Measurements from ENCODE around the gene CFAP68. TPM values are rescaled to one million over a fixed set of nuclear protein-coding genes. Genes with fewer than 3 reads are reported as not detected.

The CFAP68 gene
- total and polyA plus RNA-seq, 2 of the 13 experiments (the other 11 are each of a cell fraction or from before 2014, with no cell fraction given) = 22.2 to 25.6 TPM

- Histone ChIP-seq H3K4me3 (replicated peaks in 1 of 3; ENCODE audit: insufficient read depth in 1 of 3, low read depth in 2 of 3, low read length in 3 of 3) (no peak overlapping the region), H3K27me3 (ENCODE audit: control insufficient read depth in 1 of 2, insufficient read depth in 2 of 2, low read length in 2 of 2) (no peaks in the 10 kb centered on the region; a peak in 1 of 5 replicates), H3K9ac (ENCODE audit: insufficient read depth, low read depth, low read length) (no peak overlapping the region), H3K9me3 (ENCODE audit: low read length) (no peaks in the 10 kb centered on the region), H3K4me1 (ENCODE audit: insufficient read depth, low read length) (peaks cover 11% of the 10 kb centered on the region), H4K20me1 (ENCODE audit: insufficient read depth, low read length) (no peaks in the 10 kb centered on the region), H2AFZ (ENCODE audit: low read length) (no peak overlapping the region), H3K36me3 (replicated peaks in 1 of 2; ENCODE audit: control insufficient read depth in 1 of 2, insufficient read depth in 2 of 2, low read length in 2 of 2) (no peaks in the 10 kb centered on the region), H3K27ac (ENCODE audit: extremely low read length, insufficient read depth, low read length) (no peak overlapping the region), H3K4me2 (ENCODE audit: low read depth, low read length) (no peak overlapping the region), H3K79me2 (ENCODE audit: insufficient read depth, low read length) (no peaks in the 10 kb centered on the region)
- no peak for FAIRE-seq
- BruUV-seq (replicated peaks) = no TSS peak
- CTCF ChIA-PET (ENCODE audit: low intra/inter-chr PET ratio, low total read pairs) = no interaction called here
- POLR2A ChIA-PET = interaction anchor here (0.7 to 1.3 kb wide), 2 partner anchors 45 to 54 kb away, joined by 3 to 4 read pairs; no protein-coding TSS in a partner anchor
- in situ Hi-C loops (cut with HindIII; ENCODE audit: extremely low pct_ligation_motif_present, low pct_unique_long_range_greater_than_20kb) (no loop called here), intact Hi-C loops (cut with micrococcal nuclease; ENCODE audit: unreplicated experiment) (no loop called here)
- ATAC-seq = no peak
- no peak for DNase-seq (ENCODE audit: low spot score)
- 86% methylated on average over 5 of the region's 5 CpGs for WGBS (ENCODE audit: low lambda C conversion rate)
- TF ChIP-seq FOXO1 (CRISPR knock-in tag; IDR thresholded peaks at IDR 0.05) = no peak
- TF ChIP-seq NCOA1 (CRISPR knock-in tag; IDR thresholded peaks at IDR 0.05) = no peak
- TF ChIP-seq, protein P1, sequence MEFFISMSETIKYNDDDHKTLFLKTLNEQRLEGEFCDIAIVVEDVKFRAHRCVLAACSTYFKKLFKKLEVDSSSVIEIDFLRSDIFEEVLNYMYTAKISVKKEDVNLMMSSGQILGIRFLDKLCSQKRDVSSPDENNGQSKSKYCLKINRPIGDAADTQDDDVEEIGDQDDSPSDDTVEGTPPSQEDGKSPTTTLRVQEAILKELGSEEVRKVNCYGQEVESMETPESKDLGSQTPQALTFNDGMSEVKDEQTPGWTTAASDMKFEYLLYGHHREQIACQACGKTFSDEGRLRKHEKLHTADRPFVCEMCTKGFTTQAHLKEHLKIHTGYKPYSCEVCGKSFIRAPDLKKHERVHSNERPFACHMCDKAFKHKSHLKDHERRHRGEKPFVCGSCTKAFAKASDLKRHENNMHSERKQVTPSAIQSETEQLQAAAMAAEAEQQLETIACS (CRISPR knock-in tag; IDR thresholded peaks at IDR 0.05) = no peak
- no peak for TF ChIP-seq EP300 (IDR thresholded peaks at IDR 0.05; ENCODE audit: low read depth in 2 of 2, low read length in 2 of 2)
- TF ChIP-seq EP300 (CRISPR knock-in tag; IDR thresholded peaks at IDR 0.05; ENCODE audit: borderline replicate concordance) = no peak
- TF ChIP-seq ZSCAN5A (CRISPR knock-in tag; IDR thresholded peaks at IDR 0.05; ENCODE audit: borderline replicate concordance) = no peak
- TF ChIP-seq NFKB2 (CRISPR knock-in tag; IDR thresholded peaks at IDR 0.05; ENCODE audit: borderline replicate concordance) = no peak
- TF ChIP-seq, protein P2, sequence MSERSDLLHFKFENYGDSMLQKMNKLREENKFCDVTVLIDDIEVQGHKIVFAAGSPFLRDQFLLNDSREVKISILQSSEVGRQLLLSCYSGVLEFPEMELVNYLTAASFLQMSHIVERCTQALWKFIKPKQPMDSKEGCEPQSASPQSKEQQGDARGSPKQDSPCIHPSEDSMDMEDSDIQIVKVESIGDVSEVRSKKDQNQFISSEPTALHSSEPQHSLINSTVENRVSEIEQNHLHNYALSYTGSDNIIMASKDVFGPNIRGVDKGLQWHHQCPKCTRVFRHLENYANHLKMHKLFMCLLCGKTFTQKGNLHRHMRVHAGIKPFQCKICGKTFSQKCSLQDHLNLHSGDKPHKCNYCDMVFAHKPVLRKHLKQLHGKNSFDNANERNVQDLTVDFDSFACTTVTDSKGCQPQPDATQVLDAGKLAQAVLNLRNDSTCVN (CRISPR knock-in tag; IDR thresholded peaks at IDR 0.05; ENCODE audit: borderline replicate concordance) = no peak
- TF ChIP-seq ZNF883 (CRISPR knock-in tag; IDR thresholded peaks at IDR 0.05; ENCODE audit: not compliant biosample characterization) = no peak
- TF ChIP-seq, protein P3, sequence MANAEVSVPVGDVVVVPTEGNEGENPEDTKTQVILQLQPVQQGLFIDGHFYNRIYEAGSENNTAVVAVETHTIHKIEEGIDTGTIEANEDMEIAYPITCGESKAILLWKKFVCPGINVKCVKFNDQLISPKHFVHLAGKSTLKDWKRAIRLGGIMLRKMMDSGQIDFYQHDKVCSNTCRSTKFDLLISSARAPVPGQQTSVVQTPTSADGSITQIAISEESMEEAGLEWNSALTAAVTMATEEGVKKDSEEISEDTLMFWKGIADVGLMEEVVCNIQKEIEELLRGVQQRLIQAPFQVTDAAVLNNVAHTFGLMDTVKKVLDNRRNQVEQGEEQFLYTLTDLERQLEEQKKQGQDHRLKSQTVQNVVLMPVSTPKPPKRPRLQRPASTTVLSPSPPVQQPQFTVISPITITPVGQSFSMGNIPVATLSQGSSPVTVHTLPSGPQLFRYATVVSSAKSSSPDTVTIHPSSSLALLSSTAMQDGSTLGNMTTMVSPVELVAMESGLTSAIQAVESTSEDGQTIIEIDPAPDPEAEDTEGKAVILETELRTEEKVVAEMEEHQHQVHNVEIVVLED (CRISPR knock-in tag; IDR thresholded peaks at IDR 0.05; ENCODE audit: borderline replicate concordance) = no peak
- TF ChIP-seq, protein P4, sequence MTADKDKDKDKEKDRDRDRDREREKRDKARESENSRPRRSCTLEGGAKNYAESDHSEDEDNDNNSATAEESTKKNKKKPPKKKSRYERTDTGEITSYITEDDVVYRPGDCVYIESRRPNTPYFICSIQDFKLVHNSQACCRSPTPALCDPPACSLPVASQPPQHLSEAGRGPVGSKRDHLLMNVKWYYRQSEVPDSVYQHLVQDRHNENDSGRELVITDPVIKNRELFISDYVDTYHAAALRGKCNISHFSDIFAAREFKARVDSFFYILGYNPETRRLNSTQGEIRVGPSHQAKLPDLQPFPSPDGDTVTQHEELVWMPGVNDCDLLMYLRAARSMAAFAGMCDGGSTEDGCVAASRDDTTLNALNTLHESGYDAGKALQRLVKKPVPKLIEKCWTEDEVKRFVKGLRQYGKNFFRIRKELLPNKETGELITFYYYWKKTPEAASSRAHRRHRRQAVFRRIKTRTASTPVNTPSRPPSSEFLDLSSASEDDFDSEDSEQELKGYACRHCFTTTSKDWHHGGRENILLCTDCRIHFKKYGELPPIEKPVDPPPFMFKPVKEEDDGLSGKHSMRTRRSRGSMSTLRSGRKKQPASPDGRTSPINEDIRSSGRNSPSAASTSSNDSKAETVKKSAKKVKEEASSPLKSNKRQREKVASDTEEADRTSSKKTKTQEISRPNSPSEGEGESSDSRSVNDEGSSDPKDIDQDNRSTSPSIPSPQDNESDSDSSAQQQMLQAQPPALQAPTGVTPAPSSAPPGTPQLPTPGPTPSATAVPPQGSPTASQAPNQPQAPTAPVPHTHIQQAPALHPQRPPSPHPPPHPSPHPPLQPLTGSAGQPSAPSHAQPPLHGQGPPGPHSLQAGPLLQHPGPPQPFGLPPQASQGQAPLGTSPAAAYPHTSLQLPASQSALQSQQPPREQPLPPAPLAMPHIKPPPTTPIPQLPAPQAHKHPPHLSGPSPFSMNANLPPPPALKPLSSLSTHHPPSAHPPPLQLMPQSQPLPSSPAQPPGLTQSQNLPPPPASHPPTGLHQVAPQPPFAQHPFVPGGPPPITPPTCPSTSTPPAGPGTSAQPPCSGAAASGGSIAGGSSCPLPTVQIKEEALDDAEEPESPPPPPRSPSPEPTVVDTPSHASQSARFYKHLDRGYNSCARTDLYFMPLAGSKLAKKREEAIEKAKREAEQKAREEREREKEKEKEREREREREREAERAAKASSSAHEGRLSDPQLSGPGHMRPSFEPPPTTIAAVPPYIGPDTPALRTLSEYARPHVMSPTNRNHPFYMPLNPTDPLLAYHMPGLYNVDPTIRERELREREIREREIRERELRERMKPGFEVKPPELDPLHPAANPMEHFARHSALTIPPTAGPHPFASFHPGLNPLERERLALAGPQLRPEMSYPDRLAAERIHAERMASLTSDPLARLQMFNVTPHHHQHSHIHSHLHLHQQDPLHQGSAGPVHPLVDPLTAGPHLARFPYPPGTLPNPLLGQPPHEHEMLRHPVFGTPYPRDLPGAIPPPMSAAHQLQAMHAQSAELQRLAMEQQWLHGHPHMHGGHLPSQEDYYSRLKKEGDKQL (CRISPR knock-in tag; IDR thresholded peaks at IDR 0.05; ENCODE audit: low read depth) = no peak
- no peak for TF ChIP-seq BRD4 (CRISPR knock-in tag; IDR thresholded peaks at IDR 0.05)
- no peak for TF ChIP-seq TBL1XR1 (IDR thresholded peaks at IDR 0.05; ENCODE audit: borderline replicate concordance, low read length, partially characterized antibody)
Measured at GRCh38 chr11:111882202-111882601, 2.9 kb downstream of the CFAP68 start.
